ENCODE data around the gene EMILIN1. TPM values are rescaled to one million over a fixed set of nuclear protein-coding genes. Genes with fewer than 3 reads are reported as not detected.

Gene EMILIN1
- total RNA-seq, 1 experiment from 2014 or later = 1.2 TPM

DNA sequence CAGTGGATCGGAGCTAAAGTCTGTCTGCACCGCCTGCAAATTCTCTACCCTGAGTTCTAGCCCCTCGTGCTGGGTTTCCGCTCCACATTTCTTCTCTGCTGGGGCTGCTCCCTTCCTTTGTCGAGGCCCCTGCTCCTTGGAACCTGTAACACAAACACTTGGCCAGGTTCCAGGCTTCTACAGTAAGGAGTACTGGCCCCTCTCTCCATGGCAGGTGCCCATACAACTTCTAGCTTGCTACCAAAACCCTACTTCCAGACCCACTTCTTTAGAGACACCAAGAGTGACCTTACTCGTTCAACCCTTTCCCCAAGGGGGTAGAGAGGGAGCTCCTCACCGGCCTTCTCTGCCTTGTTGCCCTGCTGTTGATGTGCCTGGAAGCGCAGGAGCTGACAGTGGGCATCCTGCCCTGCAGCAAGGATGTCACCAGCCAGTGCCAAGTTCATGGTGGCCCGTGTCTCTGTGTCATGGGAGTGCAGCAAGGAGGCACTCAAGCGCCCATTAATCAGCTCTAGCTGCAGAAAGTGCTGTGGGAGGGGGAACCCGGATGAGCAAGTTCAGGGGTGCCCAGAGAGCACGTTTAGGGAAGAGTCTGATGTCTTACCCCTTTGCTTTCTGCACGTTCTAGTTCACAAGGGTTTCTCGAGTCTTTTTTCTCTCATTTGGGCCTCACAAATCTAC lies 54.9 kb downstream of the EMILIN1 start:
- Histone ChIP-seq H2BK15ac (ENCODE audit: low read depth, low read length) (no peak overlapping the region), H4K91ac (ENCODE audit: insufficient read length, low read depth, low read length) (no peak overlapping the region), H3K79me1 (ENCODE audit: insufficient read depth, low read depth, low read length, poor library complexity, severe bottlenecking) (peaks cover 4% of the 10 kb centered on the region), H2BK120ac (ENCODE audit: low read depth, low read length, poor library complexity, severe bottlenecking) (no peak overlapping the region), H3K4me2 (ENCODE audit: insufficient read depth, insufficient read length, low read length) (peak overlapping the region; percentile 75), H3T11ph (ENCODE audit: low read length) (no peak overlapping the region), H3K79me2 (ENCODE audit: insufficient read depth, low read length) (peaks cover 2% of the 10 kb centered on the region; the same call in 1 of the 2 replicates), H4K5ac (ENCODE audit: insufficient read length, low read depth, low read length) (no peak overlapping the region), H3K27ac (ENCODE audit: insufficient read length, low read depth, low read length) (no peak overlapping the region), H2BK20ac (ENCODE audit: low read depth, low read length, poor library complexity, severe bottlenecking) (no peak overlapping the region), H3K14ac (ENCODE audit: insufficient read depth, low read length) (no peak overlapping the region), H3K23ac (ENCODE audit: insufficient read length, low read depth, low read length) (no peak overlapping the region), H4K20me1 (ENCODE audit: control insufficient read depth, insufficient read depth, insufficient read length) (no peaks in the 10 kb centered on the region), H4K8ac (replicated peaks; ENCODE audit: insufficient read length, low read depth, low read length) (no peak overlapping the region), H3K9me3 (ENCODE audit: control insufficient read depth, low read depth, low read length) (no peaks in the 10 kb centered on the region), H2BK5ac (ENCODE audit: insufficient read length, low read length) (no peak overlapping the region), H2AFZ (ENCODE audit: low read length) (no peak overlapping the region), H2AK5ac (ENCODE audit: insufficient read length, low read length) (no peak overlapping the region), H3K18ac (ENCODE audit: insufficient read length, low read depth, low read length) (no peak overlapping the region), H3K4ac (ENCODE audit: low read depth, low read length) (no peak overlapping the region), H3K27me3 (ENCODE audit: insufficient read depth, low read length) (no peaks in the 10 kb centered on the region), H3K4me1 (ENCODE audit: insufficient read depth, low read length) (no peaks in the 10 kb centered on the region), H2BK12ac (ENCODE audit: insufficient read length, low read depth, low read length) (no peak overlapping the region), H3K9ac (ENCODE audit: extremely low read depth, insufficient read length, low read length) (peak overlapping the region; percentile 57), H3K23me2 (ENCODE audit: insufficient read length, low read depth, low read length, poor library complexity, severe bottlenecking) (no peaks in the 10 kb centered on the region), H3K56ac (ENCODE audit: insufficient read length, low read depth, low read length) (no peak overlapping the region)
- Mint-ChIP-seq H3K9me3 (no peaks in the 10 kb centered on the region), H3K27me3 (ENCODE audit: low read depth) (peaks cover 5% of the 10 kb centered on the region), H3K4me3 (peak overlapping the region; percentile 90 to 96), H3K27ac (no peak overlapping the region; a peak in 1 of 7 replicates), H3K4me1 (peaks cover 10 to 11% of the 10 kb centered on the region in 2 experiments), H3K36me3 (ENCODE audit: insufficient read depth in 1 of 3, low read depth in 3 of 3) (peaks cover 9 to 38% (median 34%) of the 10 kb centered on the region in 3 experiments)
- TF ChIP-seq, protein P1, sequence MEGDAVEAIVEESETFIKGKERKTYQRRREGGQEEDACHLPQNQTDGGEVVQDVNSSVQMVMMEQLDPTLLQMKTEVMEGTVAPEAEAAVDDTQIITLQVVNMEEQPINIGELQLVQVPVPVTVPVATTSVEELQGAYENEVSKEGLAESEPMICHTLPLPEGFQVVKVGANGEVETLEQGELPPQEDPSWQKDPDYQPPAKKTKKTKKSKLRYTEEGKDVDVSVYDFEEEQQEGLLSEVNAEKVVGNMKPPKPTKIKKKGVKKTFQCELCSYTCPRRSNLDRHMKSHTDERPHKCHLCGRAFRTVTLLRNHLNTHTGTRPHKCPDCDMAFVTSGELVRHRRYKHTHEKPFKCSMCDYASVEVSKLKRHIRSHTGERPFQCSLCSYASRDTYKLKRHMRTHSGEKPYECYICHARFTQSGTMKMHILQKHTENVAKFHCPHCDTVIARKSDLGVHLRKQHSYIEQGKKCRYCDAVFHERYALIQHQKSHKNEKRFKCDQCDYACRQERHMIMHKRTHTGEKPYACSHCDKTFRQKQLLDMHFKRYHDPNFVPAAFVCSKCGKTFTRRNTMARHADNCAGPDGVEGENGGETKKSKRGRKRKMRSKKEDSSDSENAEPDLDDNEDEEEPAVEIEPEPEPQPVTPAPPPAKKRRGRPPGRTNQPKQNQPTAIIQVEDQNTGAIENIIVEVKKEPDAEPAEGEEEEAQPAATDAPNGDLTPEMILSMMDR (conservative IDR thresholded peaks at IDR 0.05) = no peak
- no peak for DNase-seq
- WGBS (ENCODE audit: extremely low coverage, insufficient read length, low lambda C conversion rate) = no CpG with 5 or more reads among the region's 14 CpGs

Measured in H9 (cell line).